22Rv1 (cell line): ENCODE measurements around the gene LRCH1.

ENCODE experiments used
- CTCF ChIP-seq: fragments of 450-650 bp; IDR thresholded peaks from 2 replicates; pipeline ENCODE4 v1.5.1; 2017; ENCODE audit warnings: mild to moderate bottlenecking
- ZFX ChIP-seq: fragments of 450-650 bp; IDR thresholded peaks from 2 replicates; pipeline ENCODE4 v1.6.1; 2017; ENCODE audit warnings: antibody characterized with exemption, borderline replicate concordance

- no peak for TF ChIP-seq CTCF
- no peak for TF ChIP-seq ZFX
Measured at GRCh38 chr13:46754812-46755211, 201.8 kb downstream of the LRCH1 start.
